Cardiac muscle cell (in vitro differentiated cells and primary cell): Measurements from ENCODE around the gene DOK3. TPM values are rescaled to one million over a fixed set of nuclear protein-coding genes. Genes with fewer than 3 reads are reported as not detected.

Experiments used
- DNase-seq, 2 donors: peaks; one replicate each; pipeline versions ENCODE4 v3.0.0 to v3.0.0-alpha.2; 2010 to 2017; ENCODE audit warnings: low read depth in 1 of 2, low spot score in 1 of 2
- H3K27ac ChIP-seq: fragments of 200-600 bp; sonication (generic); 2 replicates; pipeline ENCODE4 v1.5.1; 2016
- H3K27me3 ChIP-seq: fragments of 200-600 bp; sonication (generic); 2 replicates; pipeline ENCODE4 v1.6.0; 2016; ENCODE audit warnings: control low read depth
- H3K36me3 ChIP-seq: fragments of 200-600 bp; sonication (generic); 2 replicates; pipeline ENCODE4 v1.5.1; 2016; ENCODE audit warnings: control low read depth
- H3K4me1 ChIP-seq: fragments of 200-600 bp; sonication (generic); 2 replicates; pipeline ENCODE4 v1.8.1; 2017; ENCODE audit warnings: low read depth, mild to moderate bottlenecking, mixed run types
- H3K4me3 ChIP-seq: fragments of 200-600 bp; sonication (generic); 2 replicates; pipeline ENCODE4 v1.5.1; 2016; ENCODE audit warnings: mild to moderate bottlenecking
- H3K9me3 ChIP-seq: fragments of 200-600 bp; sonication (generic); 2 replicates; pipeline ENCODE4 v1.5.1; 2017; ENCODE audit warnings: low read depth, mild to moderate bottlenecking, control low read depth
- CTCF ChIP-seq: IDR thresholded peaks from 2 replicates; pipeline ENCODE4 v1.5.1; 2012; ENCODE audit warnings: low read depth, mild to moderate bottlenecking, low read length
- polyA plus RNA-seq: library from polyadenylated mRNA; unstranded; fragments of >200 nt; fragmentation: Nextera tagmentation; extraction: Ambion mirVana; gene quantifications from 2 replicates; pipeline ENCODE4 v1.2.1, GENCODE V29; 2016
- total RNA-seq: library from RNA; depleted of rRNA; stranded (reverse); fragments of >200 nt; gene quantifications from 2 replicates; pipeline ENCODE4 v1.2.3, GENCODE V29; 2016

The DOK3 gene
- total and polyA plus RNA-seq, 2 experiments from 2014 or later: 2.4 to 3.7 TPM

- no peak for TF ChIP-seq CTCF
- Histone ChIP-seq H3K27ac (no peak overlapping the region), H3K4me3 (no peak overlapping the region), H3K4me1 (no peaks in the 10 kb centered on the region), H3K27me3 (no peaks in the 10 kb centered on the region), H3K9me3 (no peaks in the 10 kb centered on the region), H3K36me3 (peaks cover 15% of the 10 kb centered on the region)
- DNase-seq: no peak
Measured at GRCh38 chr5:177507165-177507564, 2.5 kb downstream of the DOK3 start.

GRCh38 chr5:177505075-177505474 lies 4.6 kb downstream of the DOK3 start:
- Histone ChIP-seq H3K36me3 (no peaks in the 10 kb centered on the region), H3K27ac (no peak overlapping the region), H3K9me3 (no peaks in the 10 kb centered on the region), H3K27me3 (no peaks in the 10 kb centered on the region), H3K4me1 (no peaks in the 10 kb centered on the region), H3K4me3 (no peak overlapping the region)
- no peak for TF ChIP-seq CTCF
- DNase-seq: no peak

- no peak overlapping the region for H3K4me3 ChIP-seq
- TF ChIP-seq CTCF: no peak
- H3K27me3 ChIP-seq: no peaks in the 10 kb centered on the region
- no peaks in the 10 kb centered on the region for H3K9me3 ChIP-seq
- DNase-seq: no peak
- H3K27ac ChIP-seq: no peak overlapping the region
- H3K4me1 ChIP-seq: no peaks in the 10 kb centered on the region
- no peaks in the 10 kb centered on the region for H3K36me3 ChIP-seq
Measured at GRCh38 chr5:177504086-177505056, 5.3 kb downstream of the DOK3 start.

GRCh38 chr5:177503351-177504085 lies 6.1 kb downstream of the DOK3 start:
- Histone ChIP-seq H3K4me3 (no peak overlapping the region), H3K4me1 (peaks cover under 1% of the 10 kb centered on the region), H3K9me3 (no peaks in the 10 kb centered on the region), H3K36me3 (no peaks in the 10 kb centered on the region), H3K27ac (no peak overlapping the region), H3K27me3 (no peaks in the 10 kb centered on the region)
- TF ChIP-seq CTCF: no peak
- DNase-seq: no peak

GRCh38 chr5:177502886-177503285 lies 6.7 kb downstream of the DOK3 start:
- DNase-seq: no peak
- H3K4me1 ChIP-seq: peaks cover 7% of the 10 kb centered on the region
- no peak overlapping the region for H3K4me3 ChIP-seq
- no peaks in the 10 kb centered on the region for H3K27me3 ChIP-seq
- H3K36me3 ChIP-seq: no peaks in the 10 kb centered on the region
- no peaks in the 10 kb centered on the region for H3K9me3 ChIP-seq
- TF ChIP-seq CTCF: no peak
- H3K27ac ChIP-seq: no peak overlapping the region
